Activated T-cell treated with anti-CD3 and anti-CD28 coated beads, Interleukin-2, amount 50 U/mL, for 72 hours (primary cell): Measurements from ENCODE around the gene EMSY. TPM values are rescaled to one million over a fixed set of nuclear protein-coding genes. Genes with fewer than 3 reads are reported as not detected.

Experiments used
- ATAC-seq, 2 donors: fragments of 150-1000 bp; cut with Tn5 transposase; replicated peaks in 1 of 2; 2 replicates each; pipeline ENCODE4 v1.10.0; 2021; ENCODE audit warnings: moderate library complexity in 2 of 2, mild to moderate bottlenecking in 1 of 2
- DNase-seq, 2 donors: peaks; one replicate each; pipeline ENCODE4 v3.0.0; 2021 to 2022; ENCODE audit warnings: mixed read lengths in 1 of 2
- H3K27ac Mint-ChIP-seq: one replicate; pipeline ENCODE4 v1.8.0; 2022; ENCODE audit warnings: mild to moderate bottlenecking, moderate library complexity, mixed read lengths
- H3K27me3 Mint-ChIP-seq: one replicate; pipeline ENCODE4 v1.8.0; 2022; ENCODE audit warnings: low read depth, mixed read lengths
- H3K36me3 Mint-ChIP-seq, 2 donors: one replicate each; pipeline ENCODE4 v1.8.0; 2022; ENCODE audit warnings: mixed read lengths in 2 of 2, mild to moderate bottlenecking in 1 of 2; ENCODE audit not compliant: insufficient read depth in 2 of 2
- H3K4me1 Mint-ChIP-seq: one replicate; pipeline ENCODE4 v1.8.0; 2022; ENCODE audit warnings: low read depth, mixed read lengths
- H3K4me3 Mint-ChIP-seq, 2 donors: one replicate each; pipeline ENCODE4 v1.8.0; 2022; ENCODE audit warnings: mild to moderate bottlenecking in 2 of 2, mixed read lengths in 2 of 2, moderate library complexity in 2 of 2
- H3K9me3 Mint-ChIP-seq, 2 donors: one replicate each; pipeline ENCODE4 v1.8.0; 2022; ENCODE audit warnings: mixed read lengths in 2 of 2
- total RNA-seq, 2 donors: library from RNA; stranded (reverse); gene quantifications; one replicate each; pipeline ENCODE4 v1.2.3, GENCODE V29; 2022

The EMSY gene
- total RNA-seq, 2 donors from 2014 or later, result 24.6 to 27.8 TPM

GRCh38 chr11:76512851-76513653 lies 68.2 kb downstream of the EMSY start:
- DNase-seq, result no peak
- H3K4me1 Mint-ChIP-seq, result no peaks in the 10 kb centered on the region
- no peaks in the 10 kb centered on the region for H3K9me3 Mint-ChIP-seq
- H3K27ac Mint-ChIP-seq, result no peak overlapping the region
- no peak for ATAC-seq
- peaks cover 0 to 4% of the 10 kb centered on the region in 2 donors for H3K36me3 Mint-ChIP-seq
- H3K4me3 Mint-ChIP-seq, result no peak overlapping the region
- H3K27me3 Mint-ChIP-seq, result no peaks in the 10 kb centered on the region

GRCh38 chr11:76513654-76514034 lies 68.8 kb downstream of the EMSY start:
- no peak overlapping the region for H3K27ac Mint-ChIP-seq
- H3K4me1 Mint-ChIP-seq, result no peaks in the 10 kb centered on the region
- H3K27me3 Mint-ChIP-seq, result no peaks in the 10 kb centered on the region
- H3K4me3 Mint-ChIP-seq, result no peak overlapping the region
- H3K9me3 Mint-ChIP-seq, result no peaks in the 10 kb centered on the region
- ATAC-seq, result no peak
- DNase-seq, result no peak
- peaks cover 0 to 4% of the 10 kb centered on the region in 2 donors for H3K36me3 Mint-ChIP-seq

DNA sequence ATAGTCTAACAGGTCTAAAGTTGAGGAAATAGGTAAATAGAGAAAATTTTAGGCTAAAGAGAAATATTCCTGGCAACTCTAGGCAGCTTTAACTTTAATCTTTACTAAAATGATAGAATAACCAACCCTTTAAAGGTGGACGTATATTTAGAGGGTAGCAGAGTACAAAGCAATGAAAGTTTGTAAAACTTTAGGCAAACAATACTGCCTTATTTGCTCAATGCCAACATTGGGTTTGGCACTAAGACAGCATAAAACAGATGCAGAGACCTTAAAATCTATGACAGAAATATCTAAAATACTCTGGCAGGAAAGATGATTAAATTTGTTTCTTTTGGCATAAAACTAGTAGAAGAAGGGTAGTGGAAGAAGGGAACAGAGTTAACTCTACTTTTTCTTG lies 70.7 kb downstream of the EMSY start:
- H3K9me3 Mint-ChIP-seq, result no peaks in the 10 kb centered on the region
- no peak overlapping the region for H3K27ac Mint-ChIP-seq
- peaks cover 0 to 4% of the 10 kb centered on the region in 2 donors for H3K36me3 Mint-ChIP-seq

GRCh38 chr11:76523147-76523546 lies 78.3 kb downstream of the EMSY start:
- ATAC-seq, result no peak

More for the DNA sequence above, 70.7 kb downstream of the EMSY start:
- DNase-seq (no peak), ATAC-seq (no peak)
- Mint-ChIP-seq H3K27me3 (no peaks in the 10 kb centered on the region), H3K4me3 (no peak overlapping the region), H3K4me1 (no peaks in the 10 kb centered on the region)

GRCh38 chr11:76523786-76524436 lies 79.1 kb downstream of the EMSY start:
- H3K4me3 Mint-ChIP-seq, result no peak overlapping the region
- H3K4me1 Mint-ChIP-seq, result no peaks in the 10 kb centered on the region
- H3K9me3 Mint-ChIP-seq, result no peaks in the 10 kb centered on the region
- ATAC-seq, result no peak
- H3K36me3 Mint-ChIP-seq, result peaks cover 3 to 14% of the 10 kb centered on the region in 2 donors
- no peaks in the 10 kb centered on the region for H3K27me3 Mint-ChIP-seq
- no peak overlapping the region for H3K27ac Mint-ChIP-seq
- no peak for DNase-seq

More at GRCh38 chr11:76523147-76523546, 78.3 kb downstream of the EMSY start:
- Mint-ChIP-seq H3K4me1 (no peaks in the 10 kb centered on the region), H3K27ac (no peak overlapping the region), H3K4me3 (no peak overlapping the region), H3K36me3 (peaks cover 2 to 13% of the 10 kb centered on the region in 2 donors), H3K27me3 (no peaks in the 10 kb centered on the region), H3K9me3 (no peaks in the 10 kb centered on the region)
- no peak for DNase-seq

- Mint-ChIP-seq H3K27me3 (no peaks in the 10 kb centered on the region), H3K9me3 (no peaks in the 10 kb centered on the region), H3K27ac (no peak overlapping the region), H3K36me3 (peaks cover 6 to 16% of the 10 kb centered on the region in 2 donors), H3K4me1 (no peaks in the 10 kb centered on the region), H3K4me3 (no peak overlapping the region)
- ATAC-seq, result no peak
- DNase-seq, result no peak
These were observed 79.6 kb downstream of the EMSY start for GRCh38 chr11:76524461-76524860.

DNA sequence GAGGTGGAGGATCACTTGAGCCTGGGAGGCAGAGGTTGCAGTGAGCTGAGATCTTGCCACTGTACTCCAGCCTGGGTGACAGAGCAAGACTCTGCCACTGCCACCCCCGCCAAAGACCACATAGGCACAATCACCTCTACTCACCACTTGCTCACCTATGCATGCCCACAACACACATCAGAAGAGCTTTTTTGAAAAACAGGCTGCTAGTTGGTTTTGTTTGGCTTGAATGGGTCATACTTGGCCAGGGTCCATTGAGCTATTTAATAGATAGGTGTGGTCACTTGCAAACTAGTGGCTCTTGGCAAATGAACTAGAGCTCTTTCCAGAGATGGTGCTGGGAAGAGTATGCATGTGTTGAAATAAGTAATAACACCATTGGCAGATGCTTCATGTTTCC lies 80.1 kb downstream of the EMSY start:
- Mint-ChIP-seq H3K27ac (no peak overlapping the region), H3K36me3 (peaks cover 6 to 16% of the 10 kb centered on the region in 2 donors), H3K4me3 (no peak overlapping the region), H3K9me3 (no peaks in the 10 kb centered on the region), H3K27me3 (no peaks in the 10 kb centered on the region), H3K4me1 (no peaks in the 10 kb centered on the region)
- no peak for DNase-seq
- ATAC-seq, result no peak

DNA sequence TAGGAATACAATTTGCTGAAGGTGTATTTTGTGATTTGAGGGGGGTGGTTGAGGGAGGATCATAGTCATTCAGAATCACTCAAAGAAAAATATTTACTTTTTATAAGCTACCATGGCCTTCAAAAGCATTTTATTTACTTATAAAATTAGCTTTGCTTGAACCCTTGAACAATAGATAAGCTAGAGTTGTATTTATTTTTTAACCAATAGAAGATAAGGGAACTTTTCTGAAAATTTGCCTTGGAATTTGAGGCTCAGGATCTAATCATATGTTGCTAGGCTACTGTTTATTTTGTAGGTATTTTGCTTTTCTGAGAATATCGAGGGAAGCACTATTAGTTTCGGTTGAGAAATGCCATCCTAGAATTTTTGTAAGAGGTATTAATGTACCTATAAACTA lies 82.1 kb downstream of the EMSY start:
- Mint-ChIP-seq H3K4me1 (no peaks in the 10 kb centered on the region), H3K9me3 (no peaks in the 10 kb centered on the region), H3K27me3 (no peaks in the 10 kb centered on the region), H3K36me3 (peaks cover 6 to 13% of the 10 kb centered on the region in 2 donors), H3K27ac (no peak overlapping the region), H3K4me3 (no peak overlapping the region)
- no peak for DNase-seq
- ATAC-seq, result no peak

DNA sequence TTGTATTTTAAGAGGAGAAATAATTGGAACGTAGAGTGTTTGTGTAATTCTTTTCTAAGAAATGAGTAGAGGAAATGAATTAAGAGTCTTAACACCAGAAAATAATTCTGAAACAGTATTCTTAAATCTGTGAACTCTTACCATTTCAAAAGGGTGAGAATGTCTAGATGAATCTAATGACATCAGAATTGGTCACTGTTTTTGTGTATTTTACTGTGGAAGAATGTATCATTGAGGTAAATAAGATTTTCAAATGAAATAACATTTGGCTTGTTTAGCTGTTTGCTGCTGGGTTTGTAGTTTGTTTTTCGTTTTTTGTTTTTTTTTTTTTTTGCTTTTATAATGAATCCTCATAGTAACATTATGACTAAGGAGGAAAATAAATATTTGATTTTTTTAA lies 97.6 kb downstream of the EMSY start:
- ATAC-seq, result no peak
- Mint-ChIP-seq H3K4me3 (no peak overlapping the region), H3K27me3 (no peaks in the 10 kb centered on the region), H3K36me3 (peaks cover 0 to 28% of the 10 kb centered on the region in 2 donors), H3K27ac (peak overlapping the region; percentile 83), H3K4me1 (peaks cover 4% of the 10 kb centered on the region), H3K9me3 (no peaks in the 10 kb centered on the region)
- DNase-seq, result no peak

DNA sequence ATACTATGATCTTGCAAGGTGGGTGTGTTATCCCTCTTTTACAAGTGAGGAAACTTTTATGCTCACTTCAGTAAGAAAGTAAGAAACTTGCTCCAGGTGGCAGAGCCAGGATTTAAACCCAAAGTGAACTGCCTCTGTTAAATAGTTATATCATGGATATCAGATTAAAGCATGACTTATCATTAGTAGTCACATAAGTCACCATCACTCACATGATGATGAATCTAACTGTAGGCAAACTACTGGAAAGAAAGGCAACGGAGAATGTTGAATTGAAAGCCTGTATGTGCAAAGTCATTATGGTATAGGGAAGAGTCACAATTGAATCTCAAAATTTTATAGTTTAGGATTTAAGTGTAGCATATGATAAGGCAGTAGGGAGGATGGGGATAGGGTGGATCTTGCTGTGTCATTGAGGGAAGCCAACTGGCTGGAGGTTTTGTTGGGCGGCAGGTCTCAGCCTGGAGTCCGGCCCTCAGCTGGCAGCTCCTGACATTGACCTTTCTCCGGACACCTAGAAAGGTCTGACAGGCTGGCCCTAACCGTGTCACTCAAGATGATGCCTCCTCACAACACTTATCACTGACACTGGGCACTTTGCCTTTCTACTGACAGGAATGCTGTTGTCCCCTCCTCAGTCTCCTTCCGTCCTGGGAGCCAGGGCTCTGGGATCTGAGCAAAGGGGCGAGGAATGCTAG lies 98.3 kb downstream of the EMSY start:
- no peaks in the 10 kb centered on the region for H3K27me3 Mint-ChIP-seq
- peaks cover 0 to 25% of the 10 kb centered on the region in 2 donors for H3K36me3 Mint-ChIP-seq
- H3K4me1 Mint-ChIP-seq, result peaks cover 4% of the 10 kb centered on the region

GRCh38 chr11:76550781-76551180 lies 106.0 kb downstream of the EMSY start:
- no peaks in the 10 kb centered on the region for H3K9me3 Mint-ChIP-seq
- no peak for ATAC-seq
- no peaks in the 10 kb centered on the region for H3K27me3 Mint-ChIP-seq
- H3K4me3 Mint-ChIP-seq, result no peak overlapping the region
- H3K4me1 Mint-ChIP-seq, result peaks cover 4% of the 10 kb centered on the region
- no peak for DNase-seq
- peaks cover 0 to 4% of the 10 kb centered on the region in 2 donors for H3K36me3 Mint-ChIP-seq
- H3K27ac Mint-ChIP-seq, result no peak overlapping the region

More for the DNA sequence above, 98.3 kb downstream of the EMSY start:
- Mint-ChIP-seq H3K27ac (peak overlapping the region; percentile 83), H3K9me3 (no peaks in the 10 kb centered on the region), H3K4me3 (no peak overlapping the region)
- ATAC-seq (no peak), DNase-seq (no peak)

DNA sequence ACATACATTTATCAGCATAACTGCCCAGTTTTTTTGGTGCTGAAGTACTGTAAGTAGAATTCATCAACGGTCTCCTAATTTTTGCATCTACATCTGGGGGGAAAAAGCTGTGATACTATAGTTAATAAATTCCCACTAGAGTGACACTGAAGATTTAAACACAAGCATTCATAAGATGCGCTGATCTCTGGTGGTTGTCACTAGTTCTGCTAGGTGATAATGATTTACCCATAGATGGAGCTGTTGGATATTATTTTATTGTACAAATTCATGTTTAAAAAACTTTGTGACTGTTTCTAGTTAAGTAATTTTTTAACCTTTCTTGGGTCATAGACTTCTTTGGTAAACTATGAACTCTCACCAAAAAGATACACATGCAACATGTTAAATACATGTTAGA lies 106.6 kb downstream of the EMSY start:
- no peaks in the 10 kb centered on the region for H3K4me1 Mint-ChIP-seq
- no peak for ATAC-seq
- no peak overlapping the region for H3K27ac Mint-ChIP-seq
- no peaks in the 10 kb centered on the region for H3K36me3 Mint-ChIP-seq
- no peaks in the 10 kb centered on the region for H3K9me3 Mint-ChIP-seq
- no peaks in the 10 kb centered on the region for H3K27me3 Mint-ChIP-seq
- H3K4me3 Mint-ChIP-seq, result no peak overlapping the region
- no peak for DNase-seq

DNA sequence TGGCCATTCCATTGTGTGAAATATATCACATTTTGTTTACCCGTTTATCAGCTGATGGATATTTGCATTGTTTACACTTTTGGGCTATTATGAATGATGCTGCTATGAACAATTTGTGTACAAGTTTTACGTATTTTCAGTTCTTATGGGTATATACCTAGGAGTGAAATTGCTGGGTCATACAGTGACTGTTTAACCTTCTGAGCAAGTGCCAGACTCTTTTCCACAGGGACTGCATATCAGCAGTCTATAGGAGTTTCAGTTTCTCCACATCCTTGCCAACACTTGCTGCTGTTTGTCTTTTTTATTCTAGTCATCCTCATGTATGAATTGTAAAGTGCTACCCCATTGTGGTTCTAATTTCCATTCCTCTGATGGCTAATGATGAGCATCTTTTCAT lies 108.2 kb downstream of the EMSY start:
- Mint-ChIP-seq H3K9me3 (no peaks in the 10 kb centered on the region), H3K36me3 (no peaks in the 10 kb centered on the region), H3K27ac (no peak overlapping the region), H3K4me1 (no peaks in the 10 kb centered on the region), H3K4me3 (no peak overlapping the region), H3K27me3 (no peaks in the 10 kb centered on the region)
- ATAC-seq, result no peak
- no peak for DNase-seq
